ENCODE data around the gene PHKG2. TPM values are rescaled to one million over a fixed set of nuclear protein-coding genes. Genes with fewer than 3 reads are reported as not detected.
A peak's percentile ranks its signal among the peaks of the same experiment; 100 is the strongest.

Gene PHKG2
- polyA plus RNA-seq, 4 donors: 31.2 to 46.5 (median 35.7) TPM

DNA sequence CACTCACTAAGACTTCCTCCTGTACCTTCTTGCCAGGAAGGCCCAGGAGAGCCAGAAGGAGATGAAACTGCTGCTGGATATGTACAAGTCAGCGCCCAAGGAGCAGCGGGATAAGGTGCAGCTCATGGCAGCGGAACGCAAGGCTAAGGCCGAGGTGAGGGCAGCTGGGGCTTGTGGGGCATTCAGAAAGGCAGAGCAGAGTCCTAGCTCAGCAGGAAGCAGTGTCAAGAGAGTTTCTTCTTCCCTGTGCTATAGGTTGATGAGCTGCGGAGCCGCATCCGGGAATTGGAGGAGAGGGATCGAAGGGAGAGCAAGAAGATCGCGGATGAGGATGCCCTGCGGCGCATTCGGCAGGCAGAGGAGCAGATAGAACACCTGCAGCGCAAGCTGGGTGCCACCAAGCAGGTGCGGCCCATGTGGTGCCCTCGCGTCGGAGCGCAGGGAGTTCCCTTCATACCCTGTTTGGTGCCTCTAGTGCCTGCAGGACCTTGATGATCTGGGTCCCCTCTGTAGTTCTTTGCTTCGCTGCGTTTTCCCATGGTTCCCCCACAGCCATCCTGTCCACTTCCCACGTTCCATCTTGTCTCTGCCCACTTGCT is 20.5 kb downstream of the PHKG2 start:
- peaks cover 0 to 4% (median 0%) of the 10 kb centered on the region in 3 donors for H3K4me1 ChIP-seq (ENCODE audit: control insufficient read depth in 3 of 3, insufficient read depth in 2 of 3, low read depth in 1 of 3, low read length in 2 of 3)
- 95 to 96% (median 96%) methylated on average over 23 of the region's 23 CpGs for WGBS, 3 donors
- peaks cover 42 to 93% (median 52%) of the 10 kb centered on the region in 3 donors for H3K36me3 ChIP-seq (ENCODE audit: control insufficient read depth in 3 of 3, insufficient read depth in 2 of 3, low read depth in 1 of 3, low read length in 3 of 3)
- no peaks in the 10 kb centered on the region for H3K9me3 ChIP-seq (ENCODE audit: control insufficient read depth in 2 of 2, insufficient read depth in 1 of 2, low read depth in 1 of 2, low read length in 1 of 2)
- H3K27ac ChIP-seq (ENCODE audit: low read depth in 1 of 3, low read length in 2 of 3): no peak overlapping the region
- no peaks in the 10 kb centered on the region for H3K27me3 ChIP-seq (ENCODE audit: control insufficient read depth in 3 of 3, insufficient read depth in 3 of 3, low read length in 3 of 3)
- FAIRE-seq: no peak
- no peak for DNase-seq
- H3K4me3 ChIP-seq (ENCODE audit: low read depth in 1 of 3, low read length in 3 of 3): no peak overlapping the region

DNA sequence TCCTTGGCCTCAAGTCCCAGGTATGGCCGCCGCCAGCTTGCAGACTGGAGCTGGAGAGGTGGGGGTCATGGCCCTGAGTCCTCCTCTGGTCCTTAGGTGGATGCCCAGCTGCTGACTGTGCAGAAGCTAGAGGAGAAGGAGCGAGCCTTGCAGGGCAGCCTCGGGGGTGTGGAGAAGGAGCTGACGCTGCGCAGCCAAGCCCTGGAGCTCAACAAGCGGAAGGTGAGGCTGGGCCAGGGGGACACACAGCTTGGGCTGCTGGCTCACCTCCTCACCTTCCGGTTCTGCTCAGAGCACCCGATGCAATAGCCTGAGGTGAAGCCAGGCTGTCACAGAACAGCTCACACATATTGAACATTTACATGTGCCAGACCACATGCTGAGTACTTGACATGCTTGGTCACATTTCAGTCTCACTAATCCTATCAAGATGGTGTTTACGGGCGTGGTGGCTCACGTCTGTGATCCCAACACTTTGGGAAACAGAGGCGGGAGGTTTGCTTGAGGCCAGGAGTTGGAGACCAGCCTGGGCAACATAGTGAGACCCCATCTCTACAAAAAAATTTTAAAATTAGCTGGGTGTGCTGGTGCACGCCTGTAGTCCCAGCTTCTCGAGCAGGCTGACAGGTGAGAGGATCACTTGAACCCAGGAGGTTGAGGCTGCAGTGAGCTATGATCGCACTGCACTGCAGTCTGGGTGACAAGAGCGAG is 21.3 kb downstream of the PHKG2 start:
- no peak for FAIRE-seq
- no peaks in the 10 kb centered on the region for H3K9me3 ChIP-seq (ENCODE audit: control insufficient read depth in 2 of 2, insufficient read depth in 1 of 2, low read depth in 1 of 2, low read length in 1 of 2)
- no peaks in the 10 kb centered on the region for H3K4me1 ChIP-seq (ENCODE audit: control insufficient read depth in 3 of 3, insufficient read depth in 2 of 3, low read depth in 1 of 3, low read length in 2 of 3)
- H3K27ac ChIP-seq (ENCODE audit: low read depth in 1 of 3, low read length in 2 of 3): no peak overlapping the region
- no peak for DNase-seq
- H3K36me3 ChIP-seq (ENCODE audit: control insufficient read depth in 3 of 3, insufficient read depth in 2 of 3, low read depth in 1 of 3, low read length in 3 of 3): peaks cover 37 to 94% (median 54%) of the 10 kb centered on the region in 3 donors
- H3K4me3 ChIP-seq (ENCODE audit: low read depth in 1 of 3, low read length in 3 of 3): no peak overlapping the region
- WGBS, 3 donors: 89 to 93% (median 93%) methylated on average over 17 of the region's 17 CpGs
- H3K27me3 ChIP-seq (ENCODE audit: control insufficient read depth in 3 of 3, insufficient read depth in 3 of 3, low read length in 3 of 3): no peaks in the 10 kb centered on the region

DNA sequence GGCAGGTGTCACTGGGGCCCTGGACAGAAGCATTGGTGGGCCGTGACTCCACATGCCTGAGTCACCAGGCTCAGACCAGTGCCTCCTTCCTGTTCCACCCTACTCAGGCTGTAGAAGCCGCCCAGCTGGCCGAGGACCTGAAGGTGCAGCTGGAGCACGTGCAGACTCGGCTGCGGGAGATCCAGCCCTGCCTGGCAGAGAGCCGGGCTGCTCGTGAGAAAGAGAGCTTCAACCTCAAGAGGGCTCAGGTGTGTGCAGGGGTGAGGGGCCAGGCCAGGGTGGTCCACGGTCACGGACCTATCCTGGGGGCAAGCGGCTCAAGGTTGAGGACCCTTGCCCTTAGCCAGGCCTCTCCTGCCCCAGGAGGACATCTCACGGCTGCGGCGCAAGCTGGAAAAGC is 23.5 kb downstream of the PHKG2 start:
- Histone ChIP-seq H3K4me3 (ENCODE audit: low read depth in 1 of 3, low read length in 3 of 3) (no peak overlapping the region), H3K27me3 (ENCODE audit: control insufficient read depth in 3 of 3, insufficient read depth in 3 of 3, low read length in 3 of 3) (no peaks in the 10 kb centered on the region), H3K27ac (ENCODE audit: low read depth in 1 of 3, low read length in 2 of 3) (no peak overlapping the region), H3K36me3 (ENCODE audit: control insufficient read depth in 3 of 3, insufficient read depth in 2 of 3, low read depth in 1 of 3, low read length in 3 of 3) (peaks cover 21 to 80% (median 41%) of the 10 kb centered on the region in 3 donors), H3K9me3 (ENCODE audit: control insufficient read depth in 2 of 2, insufficient read depth in 1 of 2, low read depth in 1 of 2, low read length in 1 of 2) (no peaks in the 10 kb centered on the region), H3K4me1 (ENCODE audit: control insufficient read depth in 3 of 3, insufficient read depth in 2 of 3, low read depth in 1 of 3, low read length in 2 of 3) (peaks cover 0 to 8% (median 4%) of the 10 kb centered on the region in 3 donors)
- no peak for FAIRE-seq
- 90% methylated on average over 14 of the region's 14 CpGs for WGBS, 3 donors
- DNase-seq: no peak

DNA sequence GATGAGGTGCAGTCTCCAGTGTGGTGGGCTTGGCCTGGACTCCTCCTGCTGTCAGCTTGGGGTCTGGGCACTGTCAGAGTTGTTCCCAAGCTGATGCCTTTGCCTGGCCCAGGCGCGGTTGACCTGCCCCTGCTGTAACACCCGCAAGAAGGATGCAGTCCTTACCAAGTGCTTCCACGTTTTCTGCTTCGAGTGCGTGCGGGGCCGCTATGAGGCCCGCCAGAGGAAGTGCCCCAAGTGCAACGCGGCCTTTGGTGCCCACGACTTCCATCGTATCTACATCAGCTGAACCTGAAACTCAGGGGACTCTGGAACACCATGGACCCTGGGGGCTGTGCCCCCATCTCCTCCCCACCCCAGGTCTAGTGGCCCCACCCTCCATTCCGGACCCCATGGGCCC is 25.6 kb downstream of the PHKG2 start:
- H3K9me3 ChIP-seq (ENCODE audit: control insufficient read depth in 2 of 2, insufficient read depth in 1 of 2, low read depth in 1 of 2, low read length in 1 of 2): no peaks in the 10 kb centered on the region
- no peak overlapping the region for H3K4me3 ChIP-seq (ENCODE audit: low read depth in 1 of 3, low read length in 3 of 3)
- FAIRE-seq: no peak
- DNase-seq: no peak
- peaks cover 13 to 79% (median 31%) of the 10 kb centered on the region in 3 donors for H3K36me3 ChIP-seq (ENCODE audit: control insufficient read depth in 3 of 3, insufficient read depth in 2 of 3, low read depth in 1 of 3, low read length in 3 of 3)
- 85 to 91% (median 87%) methylated on average over 14 of the region's 14 CpGs for WGBS, 3 donors
- H3K4me1 ChIP-seq (ENCODE audit: control insufficient read depth in 3 of 3, insufficient read depth in 2 of 3, low read depth in 1 of 3, low read length in 2 of 3): peaks cover 0 to 16% (median 5%) of the 10 kb centered on the region in 3 donors
- H3K27ac ChIP-seq (ENCODE audit: low read depth in 1 of 3, low read length in 2 of 3): no peak overlapping the region
- no peaks in the 10 kb centered on the region for H3K27me3 ChIP-seq (ENCODE audit: control insufficient read depth in 3 of 3, insufficient read depth in 3 of 3, low read length in 3 of 3)

DNA sequence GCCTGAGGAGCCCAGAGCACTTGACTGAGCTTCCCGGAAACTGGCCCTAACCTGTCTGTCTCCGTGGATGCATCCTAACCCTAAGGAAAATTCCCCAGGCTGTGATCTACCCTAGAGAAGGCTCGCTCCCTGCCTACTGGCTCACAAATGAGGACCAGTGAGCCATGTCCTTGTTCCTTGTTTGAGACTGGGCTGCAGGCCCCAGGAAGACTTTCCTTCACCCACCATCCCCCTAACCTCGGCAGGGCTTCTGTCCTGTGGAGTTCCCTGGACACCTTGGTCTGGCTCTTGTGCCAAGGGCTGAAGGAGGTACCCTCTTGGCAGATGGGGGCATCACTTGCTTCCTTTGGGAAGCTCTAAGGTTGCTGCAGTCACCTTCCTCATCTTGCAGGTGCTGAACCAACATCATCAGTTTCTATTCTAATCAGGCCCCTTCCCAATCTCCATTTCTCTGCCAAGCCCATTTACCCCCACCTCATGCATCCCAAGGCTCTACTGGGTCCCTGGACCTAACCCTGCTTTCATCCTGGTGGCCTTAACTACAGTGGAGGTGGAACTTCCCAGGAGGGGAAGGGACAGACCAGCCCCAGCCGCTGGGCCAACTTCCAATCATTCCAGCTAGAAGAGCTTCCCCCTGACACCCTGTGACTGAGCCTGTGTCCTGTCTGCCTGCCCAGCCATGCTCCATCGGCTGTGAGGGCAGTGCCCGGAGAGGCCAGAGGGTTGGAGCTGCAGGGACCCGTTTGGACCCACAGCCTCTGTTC is 26.3 kb downstream of the PHKG2 start:
- Histone ChIP-seq H3K4me1 (ENCODE audit: control insufficient read depth in 3 of 3, insufficient read depth in 2 of 3, low read depth in 1 of 3, low read length in 2 of 3) (peaks cover 0 to 16% (median 5%) of the 10 kb centered on the region in 3 donors), H3K4me3 (ENCODE audit: low read depth in 1 of 3, low read length in 3 of 3) (peak overlapping the region in 2 of 3 donors; percentile 77 to 78), H3K27ac (ENCODE audit: low read depth in 1 of 3, low read length in 2 of 3) (peak overlapping the region in 2 of 3 donors; percentile 81 to 85), H3K27me3 (ENCODE audit: control insufficient read depth in 3 of 3, insufficient read depth in 3 of 3, low read length in 3 of 3) (no peaks in the 10 kb centered on the region), H3K36me3 (ENCODE audit: control insufficient read depth in 3 of 3, insufficient read depth in 2 of 3, low read depth in 1 of 3, low read length in 3 of 3) (peaks cover 8 to 79% (median 25%) of the 10 kb centered on the region in 3 donors), H3K9me3 (ENCODE audit: control insufficient read depth in 2 of 2, insufficient read depth in 1 of 2, low read depth in 1 of 2, low read length in 1 of 2) (no peaks in the 10 kb centered on the region)
- no peak for FAIRE-seq
- WGBS, 3 donors: 54 to 62% (median 59%) methylated on average over 8 of the region's 8 CpGs
- no peak for DNase-seq

DNA sequence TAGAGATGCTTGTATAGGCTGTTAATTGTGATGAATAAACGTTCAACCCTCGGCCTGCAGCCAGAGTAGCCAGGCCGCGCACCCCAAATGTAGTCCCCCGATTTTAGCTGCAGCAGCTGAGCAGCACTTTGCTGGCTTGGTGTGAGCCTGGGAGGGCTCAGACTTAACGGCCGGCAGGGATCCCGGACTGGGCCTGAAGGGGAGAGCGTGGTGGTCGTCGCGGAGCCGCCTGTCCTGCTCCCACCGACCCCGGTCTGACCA is 26.8 kb downstream of the PHKG2 start:
- FAIRE-seq: no peak
- Histone ChIP-seq H3K27me3 (ENCODE audit: control insufficient read depth in 3 of 3, insufficient read depth in 3 of 3, low read length in 3 of 3) (no peaks in the 10 kb centered on the region), H3K4me3 (ENCODE audit: low read depth in 1 of 3, low read length in 3 of 3) (peak overlapping the region in 2 of 3 donors; percentile 77 to 78), H3K36me3 (ENCODE audit: control insufficient read depth in 3 of 3, insufficient read depth in 2 of 3, low read depth in 1 of 3, low read length in 3 of 3) (peaks cover 8 to 79% (median 25%) of the 10 kb centered on the region in 3 donors), H3K4me1 (ENCODE audit: control insufficient read depth in 3 of 3, insufficient read depth in 2 of 3, low read depth in 1 of 3, low read length in 2 of 3) (peaks cover 0 to 16% (median 5%) of the 10 kb centered on the region in 3 donors), H3K27ac (ENCODE audit: low read depth in 1 of 3, low read length in 2 of 3) (peak overlapping the region in 2 of 3 donors; percentile 81 to 85), H3K9me3 (ENCODE audit: control insufficient read depth in 2 of 2, insufficient read depth in 1 of 2, low read depth in 1 of 2, low read length in 1 of 2) (no peaks in the 10 kb centered on the region)
- DNase-seq: no peak
- WGBS, 3 donors: 7 to 22% (median 11%) methylated on average over 12 to 15 of the region's 15 CpGs

DNA sequence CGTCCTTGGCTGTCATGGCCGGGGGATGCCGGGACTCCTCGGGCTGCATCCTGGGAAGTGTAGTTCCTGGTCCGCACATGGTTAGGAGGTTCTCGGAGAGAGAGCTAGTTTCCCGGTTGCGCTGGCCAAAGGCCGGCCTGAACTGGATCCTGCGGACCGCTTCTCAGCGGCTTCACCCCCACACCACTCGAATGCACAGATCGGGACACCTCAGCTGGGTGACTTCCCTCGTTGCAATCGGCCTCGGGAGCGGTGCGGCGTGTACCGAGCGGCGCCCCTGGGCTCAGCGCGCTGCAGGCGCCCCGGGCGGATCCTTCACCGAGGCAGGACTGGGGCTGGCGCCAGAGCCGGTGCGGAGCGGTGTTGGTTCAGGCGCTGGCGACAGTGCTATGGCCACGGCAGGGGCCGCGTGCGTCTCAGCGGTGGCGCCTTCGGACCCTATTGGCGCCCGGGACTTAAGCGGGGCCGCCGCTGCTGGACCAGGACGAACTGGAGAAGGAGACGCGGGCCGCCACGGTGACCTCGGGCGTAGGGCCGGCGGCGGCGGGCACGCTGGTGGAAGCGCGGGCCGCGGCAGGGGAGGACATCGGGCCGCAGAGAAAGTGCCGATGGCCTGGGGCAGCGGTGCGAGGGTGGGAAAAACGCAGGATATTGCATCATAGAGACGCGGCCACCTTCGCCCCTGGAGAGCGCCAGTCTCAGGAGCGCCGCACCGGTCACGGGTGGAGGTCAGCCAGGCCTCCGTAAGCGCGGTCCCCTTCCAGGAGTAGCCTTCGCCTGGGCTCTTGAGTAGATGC is 27.4 kb downstream of the PHKG2 start:
- WGBS, 3 donors: 0 to 1% (median 0%) methylated on average over 76 to 81 of the region's 81 CpGs
- FAIRE-seq: no peak

More for the DNA sequence above, 27.4 kb downstream of the PHKG2 start:
- peak overlapping the region; percentile 58 to 78 (median 77) for H3K4me3 ChIP-seq (ENCODE audit: low read depth in 1 of 3, low read length in 3 of 3)
- no peaks in the 10 kb centered on the region for H3K9me3 ChIP-seq (ENCODE audit: control insufficient read depth in 2 of 2, insufficient read depth in 1 of 2, low read depth in 1 of 2, low read length in 1 of 2)
- H3K27me3 ChIP-seq (ENCODE audit: control insufficient read depth in 3 of 3, insufficient read depth in 3 of 3, low read length in 3 of 3): no peaks in the 10 kb centered on the region
- peak overlapping the region; percentile 43 to 85 (median 81) for H3K27ac ChIP-seq (ENCODE audit: low read depth in 1 of 3, low read length in 2 of 3)
- peak; percentile 87 to 92 for DNase-seq
- peaks cover 0 to 16% (median 5%) of the 10 kb centered on the region in 3 donors for H3K4me1 ChIP-seq (ENCODE audit: control insufficient read depth in 3 of 3, insufficient read depth in 2 of 3, low read depth in 1 of 3, low read length in 2 of 3)
- H3K36me3 ChIP-seq (ENCODE audit: control insufficient read depth in 3 of 3, insufficient read depth in 2 of 3, low read depth in 1 of 3, low read length in 3 of 3): peaks cover 8 to 79% (median 25%) of the 10 kb centered on the region in 3 donors
